Psoas muscle (tissue), 8 donors: ENCODE data around the gene UNC5CL. TPM values are rescaled to one million over a fixed set of nuclear protein-coding genes. Genes with fewer than 3 reads are reported as not detected.

Experiments
- ATAC-seq, 4 donors: fragments of 200-7000 bp; cut with Tn5 transposase; one replicate each; pipeline ENCODE4 v1.9.1; 2020; ENCODE audit warnings: moderate library complexity in 3 of 4, mild to moderate bottlenecking in 2 of 4
- DNase-seq, 2 donors: peaks; one replicate each; pipeline ENCODE4 v3.0.0-alpha.2; 2020
- H3K27ac ChIP-seq: fragments of 200-600 bp; one replicate; pipeline ENCODE4 v1.8.0; 2022
- H3K27me3 ChIP-seq, 3 donors: fragments of 200-600 bp in 1 of 3; one replicate each; pipeline versions ENCODE4 v1.6.1 to v1.8.0; 2013 to 2022; ENCODE audit warnings: low read length in 2 of 3, mild to moderate bottlenecking in 2 of 3, moderate library complexity in 1 of 3; ENCODE audit not compliant: insufficient read depth in 3 of 3
- H3K36me3 ChIP-seq, 2 donors: fragments of 200-600 bp in 1 of 2; one replicate each; pipeline versions ENCODE4 v1.6.1 to v1.8.0; 2013 to 2022; ENCODE audit warnings: low read depth in 1 of 2, mild to moderate bottlenecking in 1 of 2, moderate library complexity in 1 of 2; ENCODE audit not compliant: insufficient read depth in 1 of 2
- H3K4me1 ChIP-seq: fragments of 200-600 bp; one replicate; pipeline ENCODE4 v1.8.0; 2022
- H3K4me3 ChIP-seq: fragments of 200-600 bp; one replicate; pipeline ENCODE4 v1.8.0; 2022; ENCODE audit warnings: mild to moderate bottlenecking
- H3K9me3 ChIP-seq: fragments of 200-600 bp; one replicate; pipeline ENCODE4 v1.8.0; 2022
- CTCF ChIP-seq: fragments of 200-600 bp; IDR thresholded peaks from one replicate; pipeline ENCODE4 v1.8.0; 2022; ENCODE audit warnings: antibody characterized with exemption
- WGBS, 3 donors: extraction: QIAGEN DNeasy Blood & Tissue Kit; methylation state at CpG; one replicate each; pipeline versions ENCODE4 v1.1.6 to v1.1.7; 2013; 5-methylcytosine and 5-hydroxymethylcytosine counted together
- intact Hi-C, 2 donors: fragments of 100-400 bp; cut with DNase I; formaldehyde crosslinking; loops; one replicate each; pipeline versions ENCODE4 v1.11.0 to v1.14.2; 2022
- polyA plus RNA-seq, 3 donors: library from polyadenylated mRNA; stranded (reverse); fragments of 200-250 nt; gene quantifications; one replicate each; pipeline ENCODE4 v1.2.3, GENCODE V29; 2013
- total RNA-seq, 4 donors: library from RNA; stranded (reverse); fragmentation: NEBNext Ultra II Directional in 2 of 4; extraction: Animal tissue kit (Norgen Biotek cat#: 25700) in 2 of 4; gene quantifications; one replicate each; pipeline versions ENCODE4 v1.2.1 to v1.2.4, GENCODE V29; 2021 to 2023
- donor health status: healthy with polysubstance abuse.
- donor health status: DM: no; HTN: no; CAD: no; lungs with moderate emphysema.
- donor health status: Bipolar disorder and iron deficiency.
- donor health status: healthy.
- donor health status: DM: yes; HTN: yes; CAD: no.
- donor health status: DM: no; HTN: no; CAD: no.
- donor health status: DM: no; HTN: no; CAD: no.
- donor health status: DM: yes; HTN: yes; CAD: no.

Gene UNC5CL
- total and polyA plus RNA-seq, 7 donors = 0.14 to 0.90 (median 0.33) TPM

GRCh38 chr6:41080621-41081020 lies 41.6 kb upstream of the UNC5CL start:
- H3K27ac ChIP-seq = no peak overlapping the region
- 75 to 83% (median 81%) methylated on average over 2 of the region's 2 CpGs for WGBS, 3 donors
- no peak overlapping the region for H3K4me3 ChIP-seq
- intact Hi-C loops = no loop called here
- no peaks in the 10 kb centered on the region for H3K9me3 ChIP-seq
- peaks cover 25% of the 10 kb centered on the region for H3K4me1 ChIP-seq
- DNase-seq (no peak), ATAC-seq (no peak)
- H3K27me3 ChIP-seq = no peaks in the 10 kb centered on the region
- TF ChIP-seq CTCF = no peak
- peaks cover 3 to 68% of the 10 kb centered on the region in 2 donors for H3K36me3 ChIP-seq

GRCh38 chr6:41079080-41079479 lies 40.1 kb upstream of the UNC5CL start:
- Histone ChIP-seq H3K9me3 (no peaks in the 10 kb centered on the region), H3K4me3 (no peak overlapping the region), H3K27me3 (no peaks in the 10 kb centered on the region), H3K4me1 (peaks cover 34% of the 10 kb centered on the region), H3K36me3 (peaks cover 3 to 52% of the 10 kb centered on the region in 2 donors), H3K27ac (no peak overlapping the region)
- no peak for ATAC-seq
- WGBS, 3 donors = 94 to 100% (median 96%) methylated on average over 1 of the region's 1 CpG
- no peak for DNase-seq
- intact Hi-C loops = no loop called here
- no peak for TF ChIP-seq CTCF

- peaks cover 34% of the 10 kb centered on the region for H3K4me1 ChIP-seq
- intact Hi-C loops = no loop called here
- H3K36me3 ChIP-seq = peaks cover 3 to 42% of the 10 kb centered on the region in 2 donors
- H3K9me3 ChIP-seq = no peaks in the 10 kb centered on the region
- H3K27me3 ChIP-seq = no peaks in the 10 kb centered on the region
- WGBS, 3 donors = 77 to 85% (median 84%) methylated on average over 3 of the region's 3 CpGs
- TF ChIP-seq CTCF = no peak
- H3K4me3 ChIP-seq = no peak overlapping the region
- H3K27ac ChIP-seq = no peak overlapping the region
- ATAC-seq = no peak
- no peak for DNase-seq
Observed at GRCh38 chr6:41078101-41078500, 39.1 kb upstream of the UNC5CL start.

GRCh38 chr6:41077536-41077935 lies 38.5 kb upstream of the UNC5CL start:
- WGBS, 3 donors = 86 to 92% (median 91%) methylated on average over 2 of the region's 2 CpGs
- H3K4me1 ChIP-seq = peaks cover 34% of the 10 kb centered on the region
- ATAC-seq = no peak
- H3K27me3 ChIP-seq = no peaks in the 10 kb centered on the region
- intact Hi-C loops = no loop called here
- TF ChIP-seq CTCF = no peak
- no peak for DNase-seq
- no peaks in the 10 kb centered on the region for H3K9me3 ChIP-seq
- H3K36me3 ChIP-seq = peaks cover 3 to 37% of the 10 kb centered on the region in 2 donors
- H3K27ac ChIP-seq = no peak overlapping the region
- H3K4me3 ChIP-seq = no peak overlapping the region
